Measurements from ENCODE around the gene ERP27. TPM values are rescaled to one million over a fixed set of nuclear protein-coding genes. Genes with fewer than 3 reads are reported as not detected.

Gene ERP27
- total and polyA plus RNA-seq, 8 donors: 1.1 to 12.3 (median 1.3) TPM; not detected in 1

GRCh38 chr12:14904854-14905253 lies 33.5 kb downstream of the ERP27 start:
- Histone ChIP-seq H3K27ac (peak overlapping the region in 3 of 5 donors; percentile 8 to 66 (median 36)), H3K27me3 (no peaks in the 10 kb centered on the region), H3K9me3 (no peaks in the 10 kb centered on the region), H3K36me3 (no peaks in the 10 kb centered on the region), H3K4me1 (peaks cover 3 to 24% (median 14%) of the 10 kb centered on the region in 4 donors), H3K4me3 (no peak overlapping the region)
- no peak for DNase-seq
- WGBS, 5 donors: 66 to 75% (median 73%) methylated on average over 8 of the region's 8 CpGs
- TF ChIP-seq POLR2AphosphoS5 (IDR thresholded peaks at IDR 0.05) (no peak), CTCF (IDR thresholded peaks at IDR 0.05) (no peak), EP300 (IDR thresholded peaks at IDR 0.05) (no peak), POLR2A (IDR thresholded peaks at IDR 0.05) (no peak)
- intact Hi-C loops (cut with DNase I; ENCODE audit: low total_unique reads): no loop called here

GRCh38 chr12:14903386-14904098 lies 34.8 kb downstream of the ERP27 start:
- no peak overlapping the region for H3K4me3 ChIP-seq
- WGBS, 5 donors: 76 to 89% (median 77%) methylated on average over 5 of the region's 5 CpGs
- DNase-seq: no peak
- no peaks in the 10 kb centered on the region for H3K27me3 ChIP-seq
- TF ChIP-seq POLR2AphosphoS5 (IDR thresholded peaks at IDR 0.05) (no peak), EP300 (IDR thresholded peaks at IDR 0.05) (no peak), POLR2A (IDR thresholded peaks at IDR 0.05) (no peak), CTCF (IDR thresholded peaks at IDR 0.05) (no peak)
- intact Hi-C loops (cut with DNase I; ENCODE audit: low total_unique reads): no loop called here
- no peaks in the 10 kb centered on the region for H3K36me3 ChIP-seq
- peaks cover 3 to 24% (median 14%) of the 10 kb centered on the region in 4 donors for H3K4me1 ChIP-seq
- peak overlapping the region in 1 of 5 donors; percentile 2 for H3K27ac ChIP-seq
- H3K9me3 ChIP-seq: no peaks in the 10 kb centered on the region

GRCh38 chr12:14902465-14902864 lies 35.9 kb downstream of the ERP27 start:
- intact Hi-C loops (cut with DNase I; ENCODE audit: low total_unique reads): no loop called here
- Histone ChIP-seq H3K4me1 (peaks cover 3 to 24% (median 14%) of the 10 kb centered on the region in 4 donors), H3K36me3 (no peaks in the 10 kb centered on the region), H3K27me3 (no peaks in the 10 kb centered on the region), H3K4me3 (no peak overlapping the region), H3K9me3 (no peaks in the 10 kb centered on the region), H3K27ac (peak overlapping the region in 1 of 5 donors; percentile 27)
- WGBS, 5 donors: 47 to 61% (median 50%) methylated on average over 2 of the region's 2 CpGs
- no peak for DNase-seq
- no peak for TF ChIP-seq CTCF (IDR thresholded peaks at IDR 0.05)
- TF ChIP-seq POLR2A (IDR thresholded peaks at IDR 0.05): no peak
- TF ChIP-seq POLR2AphosphoS5 (IDR thresholded peaks at IDR 0.05): no peak
- TF ChIP-seq EP300 (IDR thresholded peaks at IDR 0.05): no peak

GRCh38 chr12:14901228-14901562 lies 37.1 kb downstream of the ERP27 start:
- no peaks in the 10 kb centered on the region for H3K27me3 ChIP-seq
- no peaks in the 10 kb centered on the region for H3K36me3 ChIP-seq
- TF ChIP-seq CTCF (IDR thresholded peaks at IDR 0.05): no peak
- no peak for TF ChIP-seq POLR2AphosphoS5 (IDR thresholded peaks at IDR 0.05)
- no peak for TF ChIP-seq EP300 (IDR thresholded peaks at IDR 0.05)
- TF ChIP-seq POLR2A (IDR thresholded peaks at IDR 0.05): no peak
- peak overlapping the region in 2 of 5 donors; percentile 14 to 23 for H3K27ac ChIP-seq
- DNase-seq: no peak
- WGBS, 5 donors: 83 to 96% (median 89%) methylated on average over 1 of the region's 1 CpG
- no peaks in the 10 kb centered on the region for H3K9me3 ChIP-seq
- no peak overlapping the region for H3K4me3 ChIP-seq
- intact Hi-C loops (cut with DNase I; ENCODE audit: low total_unique reads): no loop called here
- H3K4me1 ChIP-seq: peaks cover 3 to 29% (median 18%) of the 10 kb centered on the region in 4 donors

Measured in stomach (tissue), 9 donors.